Measurements from ENCODE around the gene GPA33.

The GPA33 gene

DNA sequence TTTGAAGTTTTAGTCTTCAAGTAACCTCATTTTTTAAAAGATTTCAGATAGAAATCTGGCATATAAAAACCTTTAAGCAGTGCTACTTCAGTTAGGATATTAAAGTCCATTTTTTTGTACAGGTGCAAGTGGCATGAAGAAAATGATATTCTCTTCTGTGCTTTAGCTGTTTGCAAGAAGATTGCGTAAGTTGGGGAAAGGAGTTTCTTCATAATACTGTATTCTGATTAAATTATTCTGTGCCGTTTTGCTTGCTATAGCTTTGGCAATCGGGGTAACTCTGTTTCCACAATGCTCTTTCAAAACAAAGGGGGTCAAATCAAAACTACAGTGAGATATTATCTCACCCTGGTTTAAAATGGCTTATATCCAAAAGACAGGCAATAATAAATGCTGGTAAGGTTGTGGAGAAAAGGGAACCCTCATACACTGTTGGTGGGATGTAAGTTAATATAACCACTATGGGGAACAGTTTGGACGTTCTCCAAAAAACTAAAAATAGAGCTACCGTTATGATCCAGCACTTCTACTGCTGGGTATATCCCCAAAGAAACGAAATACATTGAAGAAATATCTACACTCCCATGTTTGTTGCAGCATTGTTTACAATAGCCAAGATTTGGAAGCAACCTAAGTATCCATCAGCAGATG, 74.0 kb downstream of the GPA33 start:
- TF ChIP-seq, protein P1, sequence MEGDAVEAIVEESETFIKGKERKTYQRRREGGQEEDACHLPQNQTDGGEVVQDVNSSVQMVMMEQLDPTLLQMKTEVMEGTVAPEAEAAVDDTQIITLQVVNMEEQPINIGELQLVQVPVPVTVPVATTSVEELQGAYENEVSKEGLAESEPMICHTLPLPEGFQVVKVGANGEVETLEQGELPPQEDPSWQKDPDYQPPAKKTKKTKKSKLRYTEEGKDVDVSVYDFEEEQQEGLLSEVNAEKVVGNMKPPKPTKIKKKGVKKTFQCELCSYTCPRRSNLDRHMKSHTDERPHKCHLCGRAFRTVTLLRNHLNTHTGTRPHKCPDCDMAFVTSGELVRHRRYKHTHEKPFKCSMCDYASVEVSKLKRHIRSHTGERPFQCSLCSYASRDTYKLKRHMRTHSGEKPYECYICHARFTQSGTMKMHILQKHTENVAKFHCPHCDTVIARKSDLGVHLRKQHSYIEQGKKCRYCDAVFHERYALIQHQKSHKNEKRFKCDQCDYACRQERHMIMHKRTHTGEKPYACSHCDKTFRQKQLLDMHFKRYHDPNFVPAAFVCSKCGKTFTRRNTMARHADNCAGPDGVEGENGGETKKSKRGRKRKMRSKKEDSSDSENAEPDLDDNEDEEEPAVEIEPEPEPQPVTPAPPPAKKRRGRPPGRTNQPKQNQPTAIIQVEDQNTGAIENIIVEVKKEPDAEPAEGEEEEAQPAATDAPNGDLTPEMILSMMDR (IDR thresholded peaks at IDR 0.05; ENCODE audit: low read length, missing control alignments), result no peak
- H3K4me3 ChIP-seq (replicated peaks; ENCODE audit: low read depth, low read length), result no peak overlapping the region
- DNase-seq (ENCODE audit: low read depth), result no peak

DNA sequence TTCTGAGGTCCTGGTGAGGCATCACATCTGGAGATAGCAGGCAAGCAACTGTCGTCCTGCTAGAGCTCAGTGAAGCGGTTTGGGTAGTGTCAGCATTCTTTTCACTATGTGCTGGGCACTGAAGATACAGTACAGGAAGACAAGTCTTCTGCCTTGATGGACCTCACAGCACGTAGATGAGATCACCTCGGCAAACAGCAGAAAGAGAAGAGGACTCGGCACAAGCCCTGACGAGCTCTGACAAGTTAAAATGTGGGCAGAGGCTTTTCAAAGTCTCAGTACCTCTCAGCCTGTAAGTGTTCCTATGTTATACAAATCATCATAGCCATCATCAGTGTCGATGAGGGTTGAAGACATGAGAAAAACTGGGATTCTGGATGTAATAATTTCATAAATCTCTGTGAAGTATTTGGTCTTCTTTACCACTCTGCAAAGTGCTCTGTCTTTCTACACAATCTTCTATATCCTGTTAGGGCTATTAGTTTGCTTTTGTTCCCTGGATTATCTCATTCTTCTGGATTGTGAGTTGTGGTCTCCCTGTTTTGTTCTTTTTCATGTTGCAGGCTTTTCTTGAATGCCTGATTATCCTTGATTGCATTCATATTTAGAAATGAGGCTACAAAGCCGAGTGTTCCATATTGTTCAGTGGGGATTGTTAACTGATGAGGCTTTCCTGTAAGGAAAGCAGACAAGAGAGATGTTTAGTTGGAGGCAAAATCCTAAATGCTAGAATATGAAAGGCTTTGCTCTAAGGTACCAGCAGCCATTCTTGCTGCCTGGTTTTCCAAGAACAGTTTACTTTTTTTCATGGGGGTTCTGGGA, 76.9 kb downstream of the GPA33 start:
- H3K4me3 ChIP-seq (replicated peaks; ENCODE audit: low read depth, low read length), result no peak overlapping the region
- TF ChIP-seq, protein P1 (IDR thresholded peaks at IDR 0.05; ENCODE audit: low read length, missing control alignments), result no peak
- no peak for DNase-seq (ENCODE audit: low read depth)

DNA sequence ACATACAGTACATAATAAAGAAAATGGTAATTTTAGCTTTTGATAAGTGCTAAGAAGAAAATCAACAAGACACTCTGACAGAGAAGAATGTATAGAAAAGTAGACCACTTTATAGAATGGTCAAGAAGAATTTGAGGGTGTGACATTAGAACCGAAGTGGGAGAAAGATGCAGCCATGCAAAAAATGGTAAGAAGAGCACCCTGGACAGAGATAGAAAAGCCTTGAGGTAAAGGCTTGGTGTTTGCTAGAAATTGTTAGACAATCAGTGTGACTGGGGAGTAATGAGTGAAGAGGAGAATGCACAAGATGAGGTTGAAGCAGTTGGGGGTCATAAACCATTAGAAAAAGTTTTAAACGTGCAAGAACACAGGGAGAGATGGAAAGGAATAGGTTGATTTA, 77.6 kb downstream of the GPA33 start:
- H3K4me3 ChIP-seq (replicated peaks; ENCODE audit: low read depth, low read length), result no peak overlapping the region
- no peak for DNase-seq (ENCODE audit: low read depth)
- TF ChIP-seq, protein P1 (IDR thresholded peaks at IDR 0.05; ENCODE audit: low read length, missing control alignments), result no peak

DNA sequence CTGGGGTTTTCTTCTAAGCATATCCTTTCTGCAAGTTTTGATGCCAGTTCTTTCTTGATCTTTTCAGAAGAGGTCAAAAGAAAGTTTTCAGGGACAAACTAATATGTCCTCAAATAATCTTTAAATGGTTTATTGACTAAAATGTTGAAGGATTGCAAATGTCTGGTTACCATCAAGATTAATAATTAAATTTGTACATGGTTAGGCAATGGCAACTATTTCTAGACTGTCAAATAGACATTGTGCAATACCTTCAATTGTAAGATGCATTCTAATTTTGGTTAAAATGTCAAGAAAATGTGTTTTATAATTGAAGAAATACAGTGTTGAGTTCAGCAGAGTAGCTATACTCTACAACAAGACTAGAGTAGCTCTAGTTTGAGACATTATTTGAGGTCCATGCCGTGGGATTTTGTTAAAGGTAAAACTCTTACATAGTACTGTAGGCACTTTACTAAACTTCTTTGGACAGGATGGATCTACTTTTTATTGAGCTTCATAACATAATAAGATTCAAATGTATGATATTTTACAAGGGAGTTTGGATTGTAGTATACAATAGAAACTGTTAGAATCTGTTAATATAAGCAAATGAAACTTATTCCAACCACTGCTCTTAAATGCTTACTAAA, 78.5 kb downstream of the GPA33 start:
- TF ChIP-seq, protein P1 (IDR thresholded peaks at IDR 0.05; ENCODE audit: low read length, missing control alignments), result no peak
- no peak overlapping the region for H3K4me3 ChIP-seq (replicated peaks; ENCODE audit: low read depth, low read length)
- DNase-seq (ENCODE audit: low read depth), result no peak

DNA sequence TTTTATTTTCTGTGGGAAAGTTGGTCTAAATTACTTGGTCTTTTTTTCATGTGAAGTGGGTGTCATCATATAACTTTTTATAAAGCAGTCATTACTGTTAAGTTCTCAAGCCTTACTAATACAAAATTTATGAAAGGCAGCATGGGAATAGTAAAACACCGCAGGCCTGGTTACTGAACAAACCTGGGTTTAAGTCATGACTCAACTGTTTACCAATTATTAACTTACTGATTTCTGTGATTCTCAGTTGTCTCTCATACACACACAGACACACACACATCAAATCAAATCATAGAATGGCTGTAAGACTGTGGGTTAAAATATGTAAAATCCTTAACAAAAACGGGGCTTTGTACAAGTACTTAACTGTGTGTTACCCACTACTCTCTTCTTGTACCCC, 86.5 kb downstream of the GPA33 start:
- TF ChIP-seq, protein P1 (IDR thresholded peaks at IDR 0.05; ENCODE audit: low read length, missing control alignments), result no peak
- DNase-seq (ENCODE audit: low read depth), result no peak
- H3K4me3 ChIP-seq (replicated peaks; ENCODE audit: low read depth, low read length), result no peak overlapping the region

Measured in fibroblast of pulmonary artery (primary cell).